ENCODE data around the gene PPP1R13B.

Gene PPP1R13B, protein sequence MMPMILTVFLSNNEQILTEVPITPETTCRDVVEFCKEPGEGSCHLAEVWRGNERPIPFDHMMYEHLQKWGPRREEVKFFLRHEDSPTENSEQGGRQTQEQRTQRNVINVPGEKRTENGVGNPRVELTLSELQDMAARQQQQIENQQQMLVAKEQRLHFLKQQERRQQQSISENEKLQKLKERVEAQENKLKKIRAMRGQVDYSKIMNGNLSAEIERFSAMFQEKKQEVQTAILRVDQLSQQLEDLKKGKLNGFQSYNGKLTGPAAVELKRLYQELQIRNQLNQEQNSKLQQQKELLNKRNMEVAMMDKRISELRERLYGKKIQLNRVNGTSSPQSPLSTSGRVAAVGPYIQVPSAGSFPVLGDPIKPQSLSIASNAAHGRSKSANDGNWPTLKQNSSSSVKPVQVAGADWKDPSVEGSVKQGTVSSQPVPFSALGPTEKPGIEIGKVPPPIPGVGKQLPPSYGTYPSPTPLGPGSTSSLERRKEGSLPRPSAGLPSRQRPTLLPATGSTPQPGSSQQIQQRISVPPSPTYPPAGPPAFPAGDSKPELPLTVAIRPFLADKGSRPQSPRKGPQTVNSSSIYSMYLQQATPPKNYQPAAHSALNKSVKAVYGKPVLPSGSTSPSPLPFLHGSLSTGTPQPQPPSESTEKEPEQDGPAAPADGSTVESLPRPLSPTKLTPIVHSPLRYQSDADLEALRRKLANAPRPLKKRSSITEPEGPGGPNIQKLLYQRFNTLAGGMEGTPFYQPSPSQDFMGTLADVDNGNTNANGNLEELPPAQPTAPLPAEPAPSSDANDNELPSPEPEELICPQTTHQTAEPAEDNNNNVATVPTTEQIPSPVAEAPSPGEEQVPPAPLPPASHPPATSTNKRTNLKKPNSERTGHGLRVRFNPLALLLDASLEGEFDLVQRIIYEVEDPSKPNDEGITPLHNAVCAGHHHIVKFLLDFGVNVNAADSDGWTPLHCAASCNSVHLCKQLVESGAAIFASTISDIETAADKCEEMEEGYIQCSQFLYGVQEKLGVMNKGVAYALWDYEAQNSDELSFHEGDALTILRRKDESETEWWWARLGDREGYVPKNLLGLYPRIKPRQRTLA
- long read RNA-seq, partial matches to known transcripts: 1 of 1 reads
- long read RNA-seq, other reads (novel, unspliced or antisense): 0 of 1 reads

DNA sequence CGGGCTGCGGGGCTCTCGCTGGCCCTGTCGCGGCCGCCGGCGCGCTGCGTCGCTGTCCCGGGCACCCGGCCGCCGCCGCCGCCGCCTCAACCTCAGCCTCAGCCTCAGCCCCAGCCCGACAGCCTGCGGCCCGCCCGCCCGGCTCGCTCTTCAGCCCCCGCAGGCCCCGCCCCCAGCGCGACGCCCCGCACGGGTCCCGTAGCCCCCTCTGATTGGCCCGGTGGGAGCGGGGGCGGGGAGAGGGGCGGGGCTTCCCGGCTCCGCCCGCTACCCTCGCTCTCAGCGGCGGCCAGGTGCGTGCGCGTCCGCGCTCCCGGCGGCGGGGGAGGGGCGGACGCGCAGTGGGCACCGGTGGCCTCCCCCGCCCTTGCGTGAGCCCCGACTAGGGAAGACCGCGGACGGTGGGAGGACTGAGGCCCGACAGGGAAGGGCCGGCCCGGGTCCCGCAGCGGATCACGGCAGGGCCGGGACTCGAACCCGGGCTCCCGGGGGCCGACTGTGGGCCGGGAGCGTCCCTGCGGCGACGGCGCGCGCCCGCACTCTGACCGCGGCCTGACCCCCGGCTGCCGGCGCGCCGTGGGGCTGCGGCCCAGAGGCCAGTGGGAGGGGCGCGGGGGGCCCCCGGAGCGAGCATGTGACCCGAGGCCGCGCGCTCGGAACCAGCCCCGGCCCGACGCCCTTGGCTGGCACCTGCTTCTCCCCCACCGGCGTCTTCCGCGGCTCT is at the start of gene PPP1R13B:
Gene PPP1R13B, minus strand, starts transcription at position 125 of the 724 bp plus-strand sequence. CDS start 268 bp downstream, outside the sequence.
- TF ChIP-seq GABPA (IDR thresholded peaks at IDR 0.05; ENCODE audit: low read depth) (no peak), SPI1 (IDR thresholded peaks at IDR 0.05; ENCODE audit: borderline replicate concordance, low read depth) (no peak), POLR2AphosphoS5 (IDR thresholded peaks at IDR 0.05; ENCODE audit: low read depth) (no peak)
- TF ChIP-seq, protein P1, sequence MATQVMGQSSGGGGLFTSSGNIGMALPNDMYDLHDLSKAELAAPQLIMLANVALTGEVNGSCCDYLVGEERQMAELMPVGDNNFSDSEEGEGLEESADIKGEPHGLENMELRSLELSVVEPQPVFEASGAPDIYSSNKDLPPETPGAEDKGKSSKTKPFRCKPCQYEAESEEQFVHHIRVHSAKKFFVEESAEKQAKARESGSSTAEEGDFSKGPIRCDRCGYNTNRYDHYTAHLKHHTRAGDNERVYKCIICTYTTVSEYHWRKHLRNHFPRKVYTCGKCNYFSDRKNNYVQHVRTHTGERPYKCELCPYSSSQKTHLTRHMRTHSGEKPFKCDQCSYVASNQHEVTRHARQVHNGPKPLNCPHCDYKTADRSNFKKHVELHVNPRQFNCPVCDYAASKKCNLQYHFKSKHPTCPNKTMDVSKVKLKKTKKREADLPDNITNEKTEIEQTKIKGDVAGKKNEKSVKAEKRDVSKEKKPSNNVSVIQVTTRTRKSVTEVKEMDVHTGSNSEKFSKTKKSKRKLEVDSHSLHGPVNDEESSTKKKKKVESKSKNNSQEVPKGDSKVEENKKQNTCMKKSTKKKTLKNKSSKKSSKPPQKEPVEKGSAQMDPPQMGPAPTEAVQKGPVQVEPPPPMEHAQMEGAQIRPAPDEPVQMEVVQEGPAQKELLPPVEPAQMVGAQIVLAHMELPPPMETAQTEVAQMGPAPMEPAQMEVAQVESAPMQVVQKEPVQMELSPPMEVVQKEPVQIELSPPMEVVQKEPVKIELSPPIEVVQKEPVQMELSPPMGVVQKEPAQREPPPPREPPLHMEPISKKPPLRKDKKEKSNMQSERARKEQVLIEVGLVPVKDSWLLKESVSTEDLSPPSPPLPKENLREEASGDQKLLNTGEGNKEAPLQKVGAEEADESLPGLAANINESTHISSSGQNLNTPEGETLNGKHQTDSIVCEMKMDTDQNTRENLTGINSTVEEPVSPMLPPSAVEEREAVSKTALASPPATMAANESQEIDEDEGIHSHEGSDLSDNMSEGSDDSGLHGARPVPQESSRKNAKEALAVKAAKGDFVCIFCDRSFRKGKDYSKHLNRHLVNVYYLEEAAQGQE (IDR thresholded peaks at IDR 0.05; ENCODE audit: insufficient replicate concordance, low read depth): no peak
- TF ChIP-seq, protein P2, sequence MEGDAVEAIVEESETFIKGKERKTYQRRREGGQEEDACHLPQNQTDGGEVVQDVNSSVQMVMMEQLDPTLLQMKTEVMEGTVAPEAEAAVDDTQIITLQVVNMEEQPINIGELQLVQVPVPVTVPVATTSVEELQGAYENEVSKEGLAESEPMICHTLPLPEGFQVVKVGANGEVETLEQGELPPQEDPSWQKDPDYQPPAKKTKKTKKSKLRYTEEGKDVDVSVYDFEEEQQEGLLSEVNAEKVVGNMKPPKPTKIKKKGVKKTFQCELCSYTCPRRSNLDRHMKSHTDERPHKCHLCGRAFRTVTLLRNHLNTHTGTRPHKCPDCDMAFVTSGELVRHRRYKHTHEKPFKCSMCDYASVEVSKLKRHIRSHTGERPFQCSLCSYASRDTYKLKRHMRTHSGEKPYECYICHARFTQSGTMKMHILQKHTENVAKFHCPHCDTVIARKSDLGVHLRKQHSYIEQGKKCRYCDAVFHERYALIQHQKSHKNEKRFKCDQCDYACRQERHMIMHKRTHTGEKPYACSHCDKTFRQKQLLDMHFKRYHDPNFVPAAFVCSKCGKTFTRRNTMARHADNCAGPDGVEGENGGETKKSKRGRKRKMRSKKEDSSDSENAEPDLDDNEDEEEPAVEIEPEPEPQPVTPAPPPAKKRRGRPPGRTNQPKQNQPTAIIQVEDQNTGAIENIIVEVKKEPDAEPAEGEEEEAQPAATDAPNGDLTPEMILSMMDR (IDR thresholded peaks at IDR 0.05; ENCODE audit: insufficient read depth, low read length): no peak
- DNase-seq (ENCODE audit: low read depth in 1 of 2, low spot score in 1 of 2): peak; percentile 65 to 76
- Histone ChIP-seq H3K27ac (replicated peaks) (no peak within 1 kb of the TSS), H3K27me3 (ENCODE audit: insufficient read depth, poor library complexity, severe bottlenecking) (peaks cover 40% of the 10 kb centered on the region), H3K4me3 (replicated peaks; ENCODE audit: insufficient read depth, low read length) (peak within 1 kb of the TSS; percentile 47)

DNA sequence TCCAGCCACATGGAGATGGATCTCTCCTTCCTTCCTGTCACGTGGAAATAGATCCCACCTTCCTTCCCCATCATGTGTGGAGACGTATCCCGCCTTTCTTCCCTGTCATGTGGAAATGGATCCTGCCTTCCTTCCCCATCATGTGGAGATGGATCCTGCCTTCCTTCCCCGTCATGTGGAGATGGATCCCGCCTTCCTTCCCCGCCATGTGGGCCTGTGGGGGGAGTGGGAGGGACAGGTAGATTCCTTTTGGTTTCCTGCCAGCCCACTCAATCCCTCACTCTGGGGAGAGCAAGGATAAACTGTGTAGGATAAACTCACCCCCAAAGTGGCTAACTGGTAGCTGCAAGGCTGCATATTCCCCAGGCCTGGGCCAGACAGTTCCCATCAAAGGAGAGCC is 49.2 kb upstream of the PPP1R13B start:
- Histone ChIP-seq H3K4me3 (replicated peaks; ENCODE audit: insufficient read depth, low read length) (no peak overlapping the region), H3K27ac (replicated peaks) (no peak overlapping the region), H3K27me3 (ENCODE audit: insufficient read depth, poor library complexity, severe bottlenecking) (no peaks in the 10 kb centered on the region)
- DNase-seq (ENCODE audit: low read depth in 1 of 2, low spot score in 1 of 2): no peak
- TF ChIP-seq GABPA (IDR thresholded peaks at IDR 0.05; ENCODE audit: low read depth) (no peak), POLR2AphosphoS5 (IDR thresholded peaks at IDR 0.05; ENCODE audit: low read depth) (no peak), SPI1 (IDR thresholded peaks at IDR 0.05; ENCODE audit: borderline replicate concordance, low read depth) (no peak)
- TF ChIP-seq, protein P1 (IDR thresholded peaks at IDR 0.05; ENCODE audit: insufficient replicate concordance, low read depth): no peak
- TF ChIP-seq, protein P2 (IDR thresholded peaks at IDR 0.05; ENCODE audit: insufficient read depth, low read length): no peak

DNA sequence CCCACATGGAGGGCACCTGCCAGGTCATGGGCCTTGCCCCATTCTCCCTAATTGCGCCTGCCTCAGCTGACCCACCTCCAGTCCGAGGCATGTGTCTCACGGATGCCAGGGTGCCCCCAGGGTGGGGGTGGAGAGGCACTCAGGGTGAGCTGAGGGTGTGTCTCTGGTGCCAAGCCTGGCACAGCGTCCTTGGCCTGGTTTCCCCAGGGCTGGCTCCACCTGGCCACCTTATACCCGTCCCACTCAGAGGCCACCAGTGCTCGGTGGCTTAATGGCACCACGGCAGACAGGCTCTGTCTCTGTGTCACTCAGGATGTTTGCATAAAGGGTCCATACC is 47.3 kb upstream of the PPP1R13B start:
- Histone ChIP-seq H3K4me3 (replicated peaks; ENCODE audit: insufficient read depth, low read length) (no peak overlapping the region), H3K27me3 (ENCODE audit: insufficient read depth, poor library complexity, severe bottlenecking) (no peaks in the 10 kb centered on the region), H3K27ac (replicated peaks) (no peak overlapping the region)
- TF ChIP-seq, protein P2 (IDR thresholded peaks at IDR 0.05; ENCODE audit: insufficient read depth, low read length): no peak
- TF ChIP-seq, protein P1 (IDR thresholded peaks at IDR 0.05; ENCODE audit: insufficient replicate concordance, low read depth): no peak
- no peak for TF ChIP-seq GABPA (IDR thresholded peaks at IDR 0.05; ENCODE audit: low read depth)
- no peak for DNase-seq (ENCODE audit: low read depth in 1 of 2, low spot score in 1 of 2)
